IPS-20b (cell line): Measurements from ENCODE around the gene SLC36A4.
"Not testable (repeated sequence)": the region's sequence is repeated elsewhere in the genome, so short reads cannot be mapped to it uniquely, and the experiment has no call there.

Source experiments
- H3K27ac ChIP-seq: one replicate; pipeline ENCODE4 v1.5.1; 2013; ENCODE audit warnings: low read length
- H3K27me3 ChIP-seq: 2 replicates; pipeline ENCODE4 v1.6.1; 2013; ENCODE audit warnings: mild to moderate bottlenecking, low read length, inconsistent platforms; ENCODE audit not compliant: insufficient read depth
- H3K36me3 ChIP-seq: 2 replicates; pipeline ENCODE4 v1.6.1; 2013; ENCODE audit warnings: low read depth, mild to moderate bottlenecking, inconsistent platforms, low read length, moderate library complexity; ENCODE audit not compliant: insufficient read depth
- H3K4me1 ChIP-seq: 2 replicates; pipeline ENCODE4 v1.6.1; 2013; ENCODE audit warnings: mild to moderate bottlenecking, control low read depth, inconsistent platforms, low read length, moderate library complexity; ENCODE audit not compliant: insufficient read depth
- H3K4me3 ChIP-seq: 2 replicates; pipeline ENCODE4 v1.5.1; 2013; ENCODE audit warnings: mild to moderate bottlenecking, low read length, inconsistent platforms
- H3K9ac ChIP-seq: 2 replicates; pipeline ENCODE4 v1.6.1; 2013; ENCODE audit warnings: low read depth, mild to moderate bottlenecking, inconsistent platforms, low read length, moderate library complexity
- H3K9me3 ChIP-seq: 2 replicates; pipeline ENCODE4 v1.6.1; 2013; ENCODE audit warnings: mild to moderate bottlenecking, low read depth, low read length, inconsistent platforms; ENCODE audit not compliant: insufficient read depth

Gene SLC36A4

DNA sequence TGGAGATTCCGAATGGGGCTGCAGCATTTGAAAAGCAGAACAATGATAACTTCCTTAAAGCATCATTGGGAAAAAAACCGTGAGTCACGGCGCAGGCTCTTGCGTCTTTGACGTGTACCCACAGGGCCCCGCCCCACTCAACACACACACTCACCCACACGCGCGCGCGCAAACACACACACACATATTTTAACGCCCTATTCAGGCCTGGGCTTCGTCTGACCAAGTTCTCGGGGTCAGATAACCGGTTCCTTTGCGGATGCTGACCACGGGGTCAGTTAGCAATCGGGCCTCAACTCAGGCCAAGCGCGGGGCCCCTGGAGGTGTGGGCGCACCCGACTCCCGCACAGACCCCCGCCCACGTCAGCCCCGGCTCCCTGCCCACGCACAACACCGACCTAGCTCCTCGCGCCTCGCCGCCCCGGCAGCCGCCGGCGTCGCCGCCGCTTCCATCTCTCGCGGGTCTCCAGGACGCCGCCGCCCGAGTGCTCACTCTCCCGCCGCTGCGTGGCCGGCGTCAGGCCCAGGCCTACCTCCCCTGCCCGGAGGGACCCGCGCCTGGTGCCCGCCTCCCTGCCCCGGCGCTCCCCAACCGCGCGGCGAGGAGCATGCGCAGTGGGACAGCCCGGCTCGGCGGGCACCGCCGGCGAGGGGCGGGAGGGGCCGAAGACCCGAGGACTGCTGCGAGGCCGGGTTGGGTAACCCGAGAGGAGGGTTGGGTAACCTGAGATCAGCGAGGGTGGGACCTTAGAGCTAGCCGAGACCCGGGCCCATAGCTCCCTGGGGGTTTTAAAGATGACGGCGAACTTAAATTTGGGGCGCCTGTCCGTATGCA lies at the start of gene SLC36A4:
TSS of gene SLC36A4 (minus strand) at position 612 of the 835 bp plus-strand sequence. CDS start at position 453, 159 bp downstream.
- peak within 1 kb of the TSS; percentile 59 for H3K27ac ChIP-seq

DNA sequence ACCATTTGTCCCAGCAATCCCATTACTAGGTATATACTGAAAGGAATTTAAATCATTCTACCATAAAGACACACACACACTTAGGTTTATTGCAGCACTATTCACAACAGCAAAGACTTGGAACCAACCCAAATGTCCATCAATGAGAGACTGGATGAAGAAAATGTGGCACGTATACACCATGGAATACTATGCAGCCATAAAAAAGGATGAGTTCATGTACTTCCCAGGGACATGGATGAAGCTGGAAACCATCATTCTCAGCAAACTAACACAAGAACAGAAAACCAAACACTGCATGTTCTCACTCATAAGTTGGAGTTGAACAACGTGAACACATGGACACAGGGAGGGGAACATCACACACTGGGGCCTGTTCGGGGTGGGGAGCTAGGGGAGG lies 49.0 kb upstream of the SLC36A4 start:
- H3K9me3 ChIP-seq, H3K4me3 ChIP-seq, H3K36me3 ChIP-seq, H3K9ac ChIP-seq, H3K4me1 ChIP-seq, H3K27ac ChIP-seq, H3K27me3 ChIP-seq: not testable (repeated sequence)

More for the DNA sequence above, at the start of gene SLC36A4:
- Histone ChIP-seq H3K9ac (peak within 1 kb of the TSS; percentile 91; the same call in 1 of the 2 replicates), H3K4me1 (no peaks in the 10 kb centered on the region; the same call in 1 of the 2 replicates), H3K27me3 (no peaks in the 10 kb centered on the region), H3K9me3 (no peaks in the 10 kb centered on the region), H3K4me3 (peak within 1 kb of the TSS; percentile 98), H3K36me3 (no peaks in the 10 kb centered on the region)

DNA sequence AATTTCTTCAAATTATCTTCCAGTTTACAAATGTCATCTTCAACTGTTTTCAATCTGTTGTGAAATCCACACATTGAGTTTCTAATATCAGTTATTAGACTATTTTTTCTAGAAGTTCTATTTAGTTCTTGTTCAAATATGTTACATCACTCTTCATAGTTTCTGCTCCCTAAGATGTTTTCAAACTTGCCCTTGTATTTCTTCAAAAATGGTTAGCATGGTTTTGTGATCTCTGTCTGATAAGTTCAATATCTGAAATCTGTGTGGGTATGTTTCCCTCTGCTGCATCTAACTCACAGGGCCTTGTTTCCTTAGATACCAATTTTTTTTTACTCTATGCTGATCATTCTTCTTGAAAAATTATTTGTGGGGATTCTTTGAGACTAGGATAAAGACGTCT lies 46.2 kb upstream of the SLC36A4 start:
- Histone ChIP-seq H3K4me3 (no peak overlapping the region), H3K36me3 (no peaks in the 10 kb centered on the region), H3K4me1 (no peaks in the 10 kb centered on the region), H3K27ac (no peak overlapping the region), H3K9ac (no peak overlapping the region), H3K9me3 (no peaks in the 10 kb centered on the region), H3K27me3 (no peaks in the 10 kb centered on the region)

DNA sequence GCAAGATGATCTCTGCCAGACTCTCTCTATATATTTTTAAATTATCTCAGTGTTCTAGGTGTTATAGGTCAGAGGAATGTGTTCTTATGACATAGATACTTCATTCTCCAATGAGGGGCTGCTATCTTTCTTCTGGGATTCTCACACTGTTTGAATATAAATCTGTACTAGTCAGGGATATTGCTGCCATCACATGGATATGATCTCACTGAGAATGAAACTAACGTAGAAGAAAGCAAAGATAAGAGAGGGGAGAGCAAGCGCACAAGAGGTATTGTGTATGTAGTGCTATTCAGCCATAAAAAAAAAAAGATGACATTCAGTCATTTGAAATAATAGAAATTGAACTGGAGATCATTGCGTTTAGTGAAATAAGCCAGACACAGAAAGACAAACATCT lies 42.2 kb upstream of the SLC36A4 start:
- Histone ChIP-seq H3K27ac (no peak overlapping the region), H3K27me3 (no peaks in the 10 kb centered on the region)

DNA sequence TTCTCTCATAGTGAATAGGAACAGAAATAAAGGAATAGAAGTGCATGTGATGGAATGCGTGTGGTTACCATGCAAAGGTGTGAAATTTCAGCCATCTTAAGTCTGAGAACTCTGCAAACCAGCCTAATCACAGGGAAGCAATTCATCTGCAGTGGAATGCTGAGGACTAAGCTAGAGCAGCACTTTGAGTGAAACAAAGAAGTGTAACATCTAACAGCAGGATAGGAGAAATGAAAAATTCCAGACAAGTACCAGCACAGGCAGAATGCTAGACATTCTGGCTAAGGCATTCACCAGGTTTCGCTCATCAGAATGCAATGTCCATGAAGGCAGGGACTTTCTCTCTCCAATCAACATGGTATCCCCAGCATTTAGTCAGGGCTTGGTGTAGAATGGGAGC lies 41.2 kb upstream of the SLC36A4 start:
- Histone ChIP-seq H3K4me3 (no peak overlapping the region), H3K27me3 (no peaks in the 10 kb centered on the region), H3K27ac (no peak overlapping the region), H3K4me1 (no peaks in the 10 kb centered on the region), H3K9ac (no peak overlapping the region), H3K36me3 (no peaks in the 10 kb centered on the region), H3K9me3 (no peaks in the 10 kb centered on the region)

More for the DNA sequence above, 42.2 kb upstream of the SLC36A4 start:
- H3K9me3 ChIP-seq = no peaks in the 10 kb centered on the region
- H3K4me3 ChIP-seq = no peak overlapping the region
- H3K36me3 ChIP-seq = no peaks in the 10 kb centered on the region
- no peak overlapping the region for H3K9ac ChIP-seq
- H3K4me1 ChIP-seq = no peaks in the 10 kb centered on the region

DNA sequence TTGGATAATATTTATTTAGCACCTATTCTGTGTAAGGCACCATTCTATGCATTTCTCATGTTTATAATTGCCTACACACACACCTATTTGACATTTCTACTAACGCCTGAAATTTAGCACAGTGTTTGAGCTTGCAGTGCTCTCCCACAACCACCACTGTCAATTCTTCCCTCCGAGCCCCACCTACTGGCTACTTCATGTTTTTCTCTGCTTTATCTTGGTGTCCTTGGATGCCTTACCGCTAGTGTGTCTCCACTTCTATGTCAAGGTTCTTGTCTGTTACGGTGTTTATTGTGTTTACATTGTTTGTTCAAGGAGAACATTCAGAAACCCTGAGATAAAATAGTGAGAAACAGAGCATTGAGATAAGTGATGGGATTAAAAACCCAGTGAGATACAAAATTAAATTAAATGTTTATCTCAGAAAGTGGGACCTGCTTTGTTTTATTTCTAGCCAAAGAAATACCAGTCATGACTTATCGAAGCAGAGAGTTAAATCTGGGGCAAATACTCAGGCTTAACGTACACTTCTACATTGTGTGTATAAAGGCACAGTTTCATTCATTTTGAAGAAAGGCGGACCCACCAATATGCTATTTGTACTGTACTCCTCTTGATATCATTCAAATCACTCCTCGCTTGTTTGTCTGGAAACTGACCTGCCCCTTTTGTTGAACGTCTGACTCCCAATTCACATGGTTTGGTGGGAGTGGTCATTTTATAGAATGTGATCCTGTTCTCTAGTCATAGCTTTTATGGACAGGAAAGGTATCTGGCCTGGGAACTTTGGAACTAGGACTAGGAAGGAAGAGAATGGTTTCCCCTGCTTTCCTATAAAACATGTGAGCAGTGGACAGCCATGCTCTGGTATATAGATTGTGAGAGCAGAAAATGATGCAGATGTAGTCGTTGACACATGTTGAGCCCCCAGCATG lies 39.2 kb upstream of the SLC36A4 start:
- H3K36me3 ChIP-seq = no peaks in the 10 kb centered on the region
- H3K4me3 ChIP-seq = no peak overlapping the region
- no peaks in the 10 kb centered on the region for H3K9me3 ChIP-seq
- H3K4me1 ChIP-seq = no peaks in the 10 kb centered on the region
- H3K9ac ChIP-seq = no peak overlapping the region
- H3K27me3 ChIP-seq = no peaks in the 10 kb centered on the region
- no peak overlapping the region for H3K27ac ChIP-seq

DNA sequence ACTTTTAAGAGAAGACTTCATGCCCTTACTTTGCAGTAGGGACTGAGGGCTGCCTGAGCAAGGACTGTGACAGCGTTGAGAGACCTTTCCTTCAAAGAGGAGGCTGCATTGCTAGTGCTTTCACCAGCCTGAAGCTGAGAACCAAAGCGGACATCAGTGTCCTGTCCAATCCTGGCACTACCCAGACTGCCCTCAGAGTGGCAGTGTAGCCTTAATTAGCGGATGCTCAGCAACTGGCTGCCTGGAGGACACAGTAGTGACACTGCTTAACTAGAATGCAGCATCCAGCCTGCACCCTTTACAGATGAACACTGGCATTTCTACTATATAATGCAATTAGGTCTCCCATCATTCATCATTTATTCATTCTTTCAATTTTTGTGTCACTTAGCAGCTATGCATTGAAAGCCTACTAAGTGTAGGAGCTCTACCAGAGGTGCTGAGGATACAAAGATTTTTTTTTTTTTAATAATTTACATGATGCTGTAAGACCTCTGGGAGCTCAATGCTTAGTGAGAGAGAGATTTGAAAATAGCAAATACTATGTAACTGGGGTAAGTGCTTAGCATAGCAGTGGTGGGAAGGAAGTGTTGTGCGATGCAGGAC lies 36.9 kb upstream of the SLC36A4 start:
- Histone ChIP-seq H3K4me3 (no peak overlapping the region), H3K36me3 (no peaks in the 10 kb centered on the region), H3K4me1 (no peaks in the 10 kb centered on the region), H3K27ac (no peak overlapping the region), H3K9me3 (no peaks in the 10 kb centered on the region), H3K27me3 (no peaks in the 10 kb centered on the region), H3K9ac (no peak overlapping the region)

DNA sequence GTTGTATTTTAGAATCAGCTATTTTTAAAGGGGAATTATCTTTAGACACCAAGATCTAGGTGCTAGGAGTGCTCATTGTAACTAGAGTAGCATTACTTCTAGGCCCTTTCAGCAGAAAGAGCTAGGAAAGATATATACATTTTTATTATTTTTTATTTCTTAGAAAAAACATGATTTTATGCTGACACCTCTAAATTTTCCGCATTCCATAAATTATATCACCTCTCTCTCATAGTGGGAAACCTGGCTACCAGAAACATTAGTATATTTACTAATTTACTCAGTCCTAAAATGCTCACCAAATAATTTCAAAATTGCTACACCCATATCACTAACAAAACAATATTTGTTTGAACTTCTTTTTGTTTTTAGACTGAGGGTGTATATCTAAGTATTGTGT lies 32.1 kb upstream of the SLC36A4 start:
- H3K27ac ChIP-seq = no peak overlapping the region

DNA sequence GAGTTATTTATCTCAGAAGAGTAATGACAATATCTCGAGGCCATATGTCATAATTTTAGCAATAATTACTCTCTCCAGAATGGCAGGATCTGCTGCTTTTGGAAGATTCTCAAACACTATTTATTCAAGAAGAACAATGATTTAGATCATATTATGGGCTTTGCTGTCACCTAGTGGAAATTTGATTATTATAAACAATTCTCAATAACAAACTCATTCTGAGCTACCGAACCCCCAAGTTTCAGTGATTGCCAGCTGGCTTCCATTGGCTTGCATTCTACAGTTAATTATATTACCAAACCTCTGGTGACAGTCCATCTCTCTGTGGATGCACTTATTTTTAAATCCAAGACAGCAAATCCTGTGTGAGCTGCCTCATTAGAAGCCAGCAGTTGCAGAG lies 27.9 kb upstream of the SLC36A4 start:
- Histone ChIP-seq H3K36me3 (no peaks in the 10 kb centered on the region), H3K4me3 (no peak overlapping the region), H3K27me3 (no peaks in the 10 kb centered on the region), H3K9ac (no peak overlapping the region), H3K9me3 (no peaks in the 10 kb centered on the region), H3K27ac (no peak overlapping the region), H3K4me1 (no peaks in the 10 kb centered on the region)

More for the DNA sequence above, 32.1 kb upstream of the SLC36A4 start:
- H3K4me3 ChIP-seq = no peak overlapping the region
- no peaks in the 10 kb centered on the region for H3K4me1 ChIP-seq
- H3K9ac ChIP-seq = no peak overlapping the region
- H3K27me3 ChIP-seq = no peaks in the 10 kb centered on the region
- no peaks in the 10 kb centered on the region for H3K9me3 ChIP-seq
- no peaks in the 10 kb centered on the region for H3K36me3 ChIP-seq

DNA sequence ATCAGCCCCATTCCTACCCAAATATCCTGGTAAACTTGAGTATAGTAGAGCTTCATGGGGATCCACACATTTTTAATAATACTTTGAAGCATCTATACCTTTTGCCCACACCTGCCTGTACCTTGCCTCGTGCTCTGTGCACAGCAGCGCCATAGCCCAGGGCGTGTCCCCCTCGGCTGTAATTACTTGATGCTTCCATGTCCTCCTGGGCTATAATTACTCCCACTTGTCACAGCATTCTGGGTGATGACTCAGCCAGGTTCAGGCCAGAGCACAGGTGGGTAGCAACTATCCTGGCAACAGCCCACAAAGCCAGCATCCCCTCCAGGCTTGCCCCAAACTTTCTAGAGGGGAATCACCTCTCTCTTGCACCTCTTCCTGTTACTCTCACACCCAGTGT lies 23.7 kb upstream of the SLC36A4 start:
- Histone ChIP-seq H3K4me3 (no peak overlapping the region), H3K9me3 (no peaks in the 10 kb centered on the region), H3K27me3 (no peaks in the 10 kb centered on the region), H3K36me3 (no peaks in the 10 kb centered on the region), H3K27ac (no peak overlapping the region), H3K9ac (no peak overlapping the region), H3K4me1 (no peaks in the 10 kb centered on the region)

DNA sequence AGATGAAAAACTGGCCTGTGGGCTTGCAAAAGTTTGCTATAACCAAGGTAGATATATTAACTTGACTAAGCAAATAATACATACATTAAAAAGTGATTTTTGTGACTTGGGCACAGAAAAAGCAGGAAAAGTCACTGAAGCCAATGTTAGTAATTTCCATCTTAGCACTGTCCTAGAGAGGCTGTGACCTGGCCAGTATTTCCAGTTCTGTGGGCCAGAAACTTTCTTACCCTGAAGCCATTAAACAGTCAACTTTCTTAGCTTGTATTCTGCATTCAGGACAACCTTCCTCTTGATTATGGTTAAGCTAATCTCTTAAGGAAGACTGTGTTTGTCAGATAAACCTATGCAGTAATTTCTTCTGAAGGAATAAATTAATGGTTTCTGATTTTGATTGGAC lies 22.3 kb upstream of the SLC36A4 start:
- no peak overlapping the region for H3K9ac ChIP-seq
- H3K36me3 ChIP-seq = no peaks in the 10 kb centered on the region
- no peaks in the 10 kb centered on the region for H3K9me3 ChIP-seq
- H3K4me1 ChIP-seq = no peaks in the 10 kb centered on the region
- no peaks in the 10 kb centered on the region for H3K27me3 ChIP-seq
- H3K27ac ChIP-seq = no peak overlapping the region
- no peak overlapping the region for H3K4me3 ChIP-seq
